CD4-positive, alpha-beta T cell treated with Interleukin-17A for 1 hour (primary cell): ENCODE results near the gene ZFP36.
"Not testable (repeated sequence)": the region's sequence is repeated elsewhere in the genome, so short reads cannot be mapped to it uniquely, and the experiment has no call there.

Experiments
- DNase-seq: peaks from one replicate; pipeline ENCODE4 v3.0.0-alpha.2; 2020

ZFP36 gene, protein sequence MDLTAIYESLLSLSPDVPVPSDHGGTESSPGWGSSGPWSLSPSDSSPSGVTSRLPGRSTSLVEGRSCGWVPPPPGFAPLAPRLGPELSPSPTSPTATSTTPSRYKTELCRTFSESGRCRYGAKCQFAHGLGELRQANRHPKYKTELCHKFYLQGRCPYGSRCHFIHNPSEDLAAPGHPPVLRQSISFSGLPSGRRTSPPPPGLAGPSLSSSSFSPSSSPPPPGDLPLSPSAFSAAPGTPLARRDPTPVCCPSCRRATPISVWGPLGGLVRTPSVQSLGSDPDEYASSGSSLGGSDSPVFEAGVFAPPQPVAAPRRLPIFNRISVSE

GRCh38 chr19:39406656-39407409 lies at the start of gene ZFP36:
Gene ZFP36 (plus strand): TSS chr19:39406847. CDS start chr19:39406905, 58 bp downstream.
- DNase-seq = peak; percentile 96

DNA sequence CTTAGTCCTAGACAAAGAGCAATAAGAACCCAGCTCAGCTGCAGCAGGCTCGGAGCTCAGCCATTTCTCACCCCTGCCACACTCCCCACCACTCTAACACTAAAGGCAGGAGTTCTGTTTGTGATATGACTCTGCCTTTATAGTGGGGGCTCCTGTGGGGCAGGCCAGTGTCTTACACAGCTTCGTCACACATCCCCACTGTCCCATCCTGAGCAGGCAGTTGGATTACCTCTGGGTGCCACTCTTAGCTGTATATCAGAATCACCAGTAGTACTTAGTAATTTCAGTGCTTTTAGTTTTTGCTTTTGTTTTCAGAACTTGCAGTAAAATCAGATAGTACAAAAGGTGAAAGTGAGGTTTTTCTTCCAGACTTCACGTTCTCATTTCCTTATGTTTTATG lies 47.6 kb upstream of the ZFP36 start:
- DNase-seq = no peak

DNA sequence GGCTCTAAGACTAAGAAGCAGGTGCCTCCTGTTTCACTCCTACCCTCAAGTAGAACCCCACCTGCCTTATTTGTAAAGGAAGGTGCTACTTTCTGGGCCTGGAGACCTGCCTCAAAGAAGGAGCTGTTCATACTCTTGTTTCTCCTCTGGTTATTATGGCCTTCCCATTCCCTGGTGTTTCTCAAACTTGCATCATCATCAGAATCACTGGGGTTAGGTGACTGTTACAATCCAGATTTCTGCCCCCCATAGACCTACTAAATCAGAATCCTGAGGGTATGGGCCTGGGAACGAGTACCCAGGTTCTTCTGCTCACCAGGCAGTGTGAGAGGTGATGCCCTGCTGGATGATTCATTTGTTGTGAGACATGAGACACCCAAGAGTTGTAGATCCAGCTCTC lies 46.0 kb upstream of the ZFP36 start:
- DNase-seq = no peak

GRCh38 chr19:39362682-39363657 lies 43.7 kb upstream of the ZFP36 start:
- DNase-seq = no peak

DNA sequence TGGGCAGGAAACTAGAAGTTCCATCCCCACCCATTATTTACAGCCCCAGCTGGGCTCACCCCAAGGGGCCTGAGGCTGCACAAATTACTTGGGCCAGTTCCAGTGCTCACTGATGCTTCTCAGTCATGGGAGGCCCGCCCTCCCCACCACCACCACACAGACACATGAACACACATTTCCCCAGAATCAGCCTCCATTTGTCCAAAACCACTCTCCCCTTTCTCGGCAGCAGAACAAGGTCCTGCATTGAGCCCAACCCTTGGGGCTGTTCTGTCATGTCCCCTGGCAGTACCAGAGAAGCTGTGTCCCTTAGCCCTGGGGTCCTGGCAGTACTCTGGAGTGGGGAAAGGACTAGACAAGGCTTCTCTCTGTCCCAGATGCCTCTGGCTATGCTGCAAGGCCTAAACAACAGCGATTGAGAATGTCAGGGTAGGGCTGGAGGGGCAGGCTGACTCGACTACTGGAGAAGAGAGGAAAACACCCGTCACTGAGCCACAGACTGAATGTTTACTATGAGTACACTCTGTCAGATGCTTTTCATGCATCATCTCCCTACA lies 42.7 kb upstream of the ZFP36 start:
- DNase-seq = no peak

GRCh38 chr19:39365531-39365930 lies 41.1 kb upstream of the ZFP36 start:
- DNase-seq = no peak

DNA sequence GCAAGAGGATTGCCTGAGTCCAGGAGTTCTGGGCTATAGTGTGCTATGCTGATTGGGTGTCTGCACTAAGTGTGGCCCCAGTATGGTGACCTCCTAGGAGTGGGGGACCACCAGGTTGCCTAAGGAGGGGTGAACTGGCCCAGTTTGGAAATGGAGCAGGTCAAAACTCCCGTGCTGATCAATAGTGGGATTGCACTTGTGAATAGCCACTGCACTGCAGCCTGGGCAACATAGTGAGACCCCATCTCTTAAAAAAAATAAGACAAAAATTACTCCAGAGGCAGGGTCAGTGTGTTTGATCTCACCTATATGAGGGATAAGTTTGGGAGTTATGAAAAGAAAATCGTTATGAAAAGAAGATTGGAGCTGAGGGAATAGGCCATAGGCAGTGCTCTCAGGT lies 37.4 kb upstream of the ZFP36 start:
- DNase-seq = no peak

DNA sequence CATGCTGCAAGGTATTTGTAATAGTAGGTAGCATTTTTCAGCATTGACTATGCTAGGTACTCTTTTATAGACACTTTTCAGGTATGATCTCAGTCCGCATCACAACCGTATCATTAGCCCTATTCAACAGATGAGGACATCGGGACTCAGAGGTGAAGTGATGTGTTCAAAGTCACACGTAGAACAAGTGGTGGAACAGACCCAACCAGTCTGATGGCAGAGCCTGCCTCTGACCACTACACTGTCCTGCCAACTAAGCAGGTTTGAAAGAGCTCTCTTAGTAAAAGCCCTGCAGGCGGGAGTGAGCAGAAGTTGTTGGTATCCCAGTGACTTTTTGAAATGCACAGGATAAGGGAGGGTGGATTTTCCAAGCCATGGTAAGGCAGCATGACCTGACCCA lies 35.9 kb upstream of the ZFP36 start:
- DNase-seq = no peak

DNA sequence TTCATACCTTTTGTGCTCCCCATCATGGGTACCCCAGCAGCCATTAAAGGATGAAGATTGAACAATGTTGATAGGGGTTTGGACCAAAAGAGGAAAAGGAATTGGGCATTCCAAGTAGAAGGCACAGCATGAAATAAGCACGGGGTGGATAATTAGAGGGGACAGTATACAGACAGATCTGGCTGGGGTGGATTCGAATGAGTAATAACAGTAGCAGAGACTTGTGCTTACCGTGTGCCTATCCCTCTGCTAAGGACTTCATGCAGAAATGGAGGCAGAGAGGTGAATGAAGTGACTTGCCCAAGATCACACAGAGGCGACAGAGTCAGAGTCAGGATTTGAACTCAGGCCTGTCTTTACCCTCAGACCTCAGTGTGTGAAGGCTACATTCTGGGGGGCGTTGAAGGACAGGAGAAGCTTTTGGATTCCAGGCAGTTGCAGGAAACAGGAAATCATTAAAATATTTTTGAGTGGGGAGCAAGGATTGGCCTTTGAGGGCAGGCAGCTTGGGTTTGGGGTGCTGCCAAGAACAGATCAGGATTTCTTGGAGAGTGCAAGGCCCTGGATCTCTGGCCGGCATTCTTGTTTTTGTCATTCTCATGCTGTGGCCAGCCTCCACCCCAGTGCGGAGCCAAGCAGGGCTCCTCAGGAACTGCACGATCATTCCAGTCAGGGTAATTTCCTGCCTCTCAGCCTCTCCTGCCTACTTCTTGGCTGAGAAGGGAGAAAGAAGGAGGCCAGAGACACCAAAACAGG lies 34.4 kb upstream of the ZFP36 start:
- DNase-seq = no peak

GRCh38 chr19:39372941-39373340 lies 33.7 kb upstream of the ZFP36 start:
- DNase-seq = no peak

GRCh38 chr19:39375929-39376328 lies 30.7 kb upstream of the ZFP36 start:
- DNase-seq = no peak

- DNase-seq = no peak
Measured at GRCh38 chr19:39377373-39378362, 29.0 kb upstream of the ZFP36 start.

DNA sequence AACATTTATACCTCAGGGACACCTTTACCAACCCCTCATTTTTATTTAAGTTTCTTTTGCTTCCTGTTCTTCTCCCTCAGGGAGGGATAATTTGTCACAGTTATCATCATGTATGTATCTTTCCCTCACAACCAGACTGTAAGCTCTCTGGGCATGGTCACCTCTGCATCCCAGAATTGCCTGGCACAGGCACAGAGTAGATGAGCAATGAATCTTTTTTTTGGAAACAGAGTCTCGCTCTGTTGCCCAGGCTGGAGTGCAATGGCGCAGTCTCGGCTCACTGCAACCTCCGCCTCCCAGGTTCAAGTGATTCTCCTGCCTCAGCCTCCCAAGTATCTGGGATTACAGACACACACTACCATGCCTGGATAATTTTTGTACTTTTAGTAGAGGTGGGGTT lies 27.3 kb upstream of the ZFP36 start:
- DNase-seq = not testable (repeated sequence)

DNA sequence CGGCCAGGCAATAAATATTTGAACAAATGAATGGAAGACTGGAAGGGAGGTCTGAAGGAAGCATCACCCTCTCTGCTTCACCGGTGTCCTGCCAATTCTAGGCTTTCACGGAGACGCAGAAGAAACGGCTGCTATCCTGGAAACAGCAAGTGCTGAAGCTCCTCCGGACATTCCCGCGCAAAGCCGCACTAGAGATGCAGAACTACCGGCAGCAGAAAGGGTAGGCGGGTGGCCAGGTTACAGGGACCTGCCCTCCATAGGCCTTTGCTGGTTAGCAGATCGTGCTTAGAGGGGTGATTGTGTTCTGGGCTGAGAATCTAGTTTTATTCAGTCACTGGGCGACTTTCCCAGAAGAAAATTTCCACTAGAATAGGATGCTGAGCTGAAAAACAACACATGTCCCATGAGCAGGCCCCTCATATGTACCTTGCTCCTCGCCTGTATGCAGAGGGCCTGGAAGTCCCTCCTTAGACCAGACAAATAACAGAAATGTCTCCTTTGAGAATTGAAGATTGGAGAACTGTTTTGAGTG lies 26.7 kb upstream of the ZFP36 start:
- DNase-seq = no peak

DNA sequence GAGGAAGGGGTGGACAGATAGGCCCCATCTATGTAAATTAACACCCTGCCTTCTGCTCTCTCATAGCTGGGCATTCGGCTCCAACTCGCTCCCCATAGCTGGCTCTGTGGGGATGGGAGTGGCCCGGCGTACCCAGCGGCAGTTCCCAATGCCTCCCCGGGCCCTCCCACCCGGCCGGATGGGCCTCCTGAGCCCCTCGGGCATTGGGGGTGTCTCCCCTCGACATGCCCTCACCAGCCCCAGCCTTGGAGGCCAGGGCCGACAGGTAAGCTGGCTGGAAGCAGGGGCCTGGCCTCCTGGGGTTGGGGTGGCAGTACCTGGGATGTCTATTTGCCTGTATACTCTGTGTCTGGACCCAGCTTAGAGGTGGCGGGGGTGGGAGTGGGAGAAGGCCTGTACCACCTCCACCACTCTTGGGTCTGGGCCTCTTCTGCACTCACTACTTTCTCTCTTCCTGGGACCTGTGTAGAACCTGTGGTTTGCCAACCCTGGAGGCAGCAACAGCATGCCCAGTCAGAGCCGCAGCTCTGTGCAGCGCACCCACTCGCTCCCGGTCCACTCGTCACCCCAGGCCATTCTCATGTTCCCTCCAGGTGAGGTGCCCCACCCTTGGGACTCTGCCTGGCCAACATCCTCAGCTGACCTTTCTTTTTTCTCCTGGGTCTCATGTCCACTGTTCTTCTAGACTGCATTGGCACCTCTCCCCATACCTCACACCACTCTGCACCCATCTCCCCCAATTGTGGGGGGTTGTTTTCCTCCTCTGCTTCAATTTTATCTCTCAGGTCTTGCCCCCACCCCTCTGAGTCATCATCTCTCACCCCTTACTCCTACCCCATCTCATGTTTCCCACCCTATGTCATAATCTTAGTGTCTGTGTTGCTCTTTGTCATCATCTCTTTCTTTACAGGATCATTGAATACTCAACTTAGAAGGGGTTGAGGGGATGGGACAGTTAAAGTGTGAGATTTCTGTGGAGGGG lies 25.8 kb upstream of the ZFP36 start:
- DNase-seq = no peak

DNA sequence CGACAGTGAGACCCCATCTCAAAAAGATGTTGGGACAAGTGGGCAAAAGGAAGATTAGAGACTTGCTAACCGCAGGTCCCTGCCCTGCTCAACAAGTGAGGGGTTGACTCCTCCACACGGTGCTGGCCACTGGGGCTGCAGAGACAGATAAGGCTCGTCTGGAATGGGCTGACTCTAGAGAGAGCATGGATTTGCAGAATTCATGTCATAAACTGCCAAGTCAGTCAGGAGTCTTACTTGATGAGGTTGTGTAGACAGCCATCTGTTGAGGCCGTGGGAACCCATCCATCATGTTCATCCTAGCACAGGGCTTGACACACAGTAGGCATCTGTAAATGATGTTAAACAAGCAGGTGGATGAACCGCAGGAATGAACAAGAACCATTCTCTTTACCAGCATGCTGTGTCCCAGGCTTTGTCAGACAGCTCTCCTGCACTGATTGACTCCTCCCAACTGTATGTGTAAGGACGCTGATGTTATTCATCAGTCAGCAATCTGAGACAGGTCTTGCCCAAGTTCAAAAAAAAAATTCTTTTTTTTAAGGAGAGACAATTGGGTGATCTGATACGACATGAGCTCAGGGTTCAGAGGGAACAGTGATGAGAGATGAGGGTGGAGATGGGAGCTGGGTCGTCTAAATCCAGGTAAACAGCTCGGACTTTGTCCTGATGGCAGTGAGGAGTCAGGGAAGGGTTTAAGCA lies 24.6 kb upstream of the ZFP36 start:
- DNase-seq = no peak

GRCh38 chr19:39382991-39383828 lies 23.4 kb upstream of the ZFP36 start:
- no peak for DNase-seq
